Measurements from ENCODE around the gene VMAC.
"Not testable (repeated sequence)": the region's sequence is repeated elsewhere in the genome, so short reads cannot be mapped to it uniquely, and the experiment has no call there.

VMAC gene

DNA sequence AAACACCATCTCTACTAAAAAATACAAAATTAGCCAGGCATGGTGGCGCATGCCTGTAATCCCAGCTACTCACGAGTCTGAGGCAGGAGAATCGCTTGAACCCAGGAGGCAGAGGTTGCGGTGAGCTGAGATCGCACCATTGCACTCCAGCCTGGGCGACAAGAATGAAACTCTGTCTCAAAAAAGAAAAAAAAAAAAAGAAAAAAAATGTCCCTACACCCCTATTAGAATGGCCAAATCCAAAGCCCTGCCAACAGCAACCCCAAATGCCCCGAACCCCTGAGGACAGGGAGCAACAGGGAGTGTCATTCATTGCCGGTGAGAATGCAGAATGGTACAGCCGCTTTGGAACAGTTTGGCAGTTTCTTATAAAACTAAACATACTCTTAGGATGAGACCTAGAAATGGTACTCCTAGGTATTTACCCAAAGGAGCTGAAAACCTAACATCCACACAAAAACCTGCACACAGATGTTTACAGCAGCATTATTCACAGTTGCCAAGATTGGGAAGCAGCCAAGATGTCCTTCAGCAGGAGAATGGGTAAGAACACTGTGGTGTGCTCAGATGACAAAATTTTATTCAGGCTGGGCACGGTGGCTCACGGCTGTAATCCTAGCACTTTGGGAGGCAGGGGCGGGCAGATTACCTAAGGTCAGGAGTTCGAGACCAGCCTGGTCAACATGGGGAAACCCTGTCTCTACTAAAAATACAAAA is 21.4 kb upstream of the VMAC start:
- DNase-seq (ENCODE audit: low read depth in 2 of 2): not testable (repeated sequence)

DNA sequence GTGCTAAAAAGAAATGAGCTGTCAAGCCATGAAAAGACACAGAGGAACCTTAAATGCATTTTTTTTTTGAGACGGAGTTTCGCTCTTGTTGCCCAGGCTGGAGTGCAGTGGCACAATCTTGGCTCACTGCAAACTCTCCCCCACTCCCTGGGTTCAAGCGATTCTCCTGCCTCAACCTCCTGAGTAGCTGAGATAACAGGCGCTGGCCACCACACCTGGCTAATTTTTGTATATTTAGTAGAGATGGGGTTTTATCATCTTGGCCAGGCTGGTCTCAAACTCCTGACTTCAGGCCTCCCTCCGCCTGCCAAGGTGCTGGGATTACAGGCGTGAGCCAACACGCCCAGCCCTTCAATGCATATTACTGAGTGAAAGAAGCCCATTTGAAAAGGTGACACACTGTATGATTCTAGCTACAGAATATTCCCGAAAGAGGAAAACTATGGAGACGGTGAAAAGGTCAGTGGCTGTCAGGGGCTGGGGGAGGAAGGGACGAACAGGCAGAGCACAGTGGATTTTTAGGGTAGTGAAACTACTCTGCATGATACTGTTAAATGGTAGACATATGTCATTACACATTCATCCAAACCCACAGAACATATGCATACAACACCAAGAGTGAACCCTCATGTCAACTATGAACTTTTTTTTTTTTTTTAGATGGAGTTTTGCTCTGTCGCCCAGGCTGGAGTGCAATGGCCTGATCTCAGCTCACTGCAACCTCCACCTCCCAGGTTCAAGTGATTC is 20.4 kb upstream of the VMAC start:
- DNase-seq (ENCODE audit: low read depth in 2 of 2): not testable (repeated sequence)

DNA sequence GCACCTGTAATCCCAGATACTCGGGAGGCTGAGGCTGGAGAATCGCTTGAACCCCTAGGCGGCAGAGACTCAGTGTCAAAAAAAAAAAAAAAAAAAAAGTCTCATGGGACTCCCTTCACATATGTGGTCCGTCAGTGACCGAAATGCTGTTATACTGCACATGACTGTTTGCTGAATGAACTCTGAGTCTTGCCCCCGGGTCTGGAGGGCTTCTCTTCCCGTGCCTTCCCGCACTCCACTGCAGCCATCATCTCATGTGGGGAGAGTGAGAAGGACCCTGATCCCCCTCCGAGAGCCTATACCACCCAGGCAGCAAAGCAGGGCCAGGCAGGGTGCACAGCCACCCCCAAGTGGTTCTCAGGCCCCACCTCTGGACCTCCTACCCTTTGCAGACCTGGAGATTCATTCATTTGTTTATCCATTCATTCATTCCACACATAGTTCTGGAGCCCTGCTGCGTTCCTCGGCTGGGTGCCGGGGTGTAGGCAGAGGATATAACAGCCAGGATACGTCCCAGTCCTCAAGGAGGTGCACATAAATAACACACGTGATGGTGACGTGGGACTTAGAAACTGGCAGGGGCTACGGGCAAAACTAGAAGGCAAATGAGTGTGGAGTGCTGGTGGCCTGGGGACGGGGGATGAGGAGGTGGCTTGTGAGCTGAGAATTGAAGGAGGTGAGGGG is 15.2 kb upstream of the VMAC start:
- no peak for DNase-seq (ENCODE audit: low read depth in 2 of 2)

DNA sequence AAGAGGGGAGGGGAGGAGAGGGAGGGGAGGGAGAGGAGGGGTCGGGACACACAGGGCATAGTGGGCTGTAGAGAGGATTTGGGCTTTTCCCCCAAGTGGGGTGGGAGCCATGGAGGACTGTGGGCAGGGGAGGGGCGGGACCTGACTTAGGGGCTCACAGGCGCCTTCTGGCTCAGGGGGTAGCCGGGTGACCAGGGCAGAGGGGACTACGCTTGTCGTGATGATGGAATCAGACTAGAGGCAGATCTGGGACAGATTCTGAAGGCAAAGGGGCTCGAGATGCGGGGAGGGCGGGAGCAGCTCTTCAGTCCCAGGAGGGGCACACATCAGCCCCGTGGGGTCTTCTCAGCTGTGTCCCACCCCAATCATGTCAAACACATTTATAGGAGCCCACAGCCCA is 14.6 kb upstream of the VMAC start:
- no peak for DNase-seq (ENCODE audit: low read depth in 2 of 2)

DNA sequence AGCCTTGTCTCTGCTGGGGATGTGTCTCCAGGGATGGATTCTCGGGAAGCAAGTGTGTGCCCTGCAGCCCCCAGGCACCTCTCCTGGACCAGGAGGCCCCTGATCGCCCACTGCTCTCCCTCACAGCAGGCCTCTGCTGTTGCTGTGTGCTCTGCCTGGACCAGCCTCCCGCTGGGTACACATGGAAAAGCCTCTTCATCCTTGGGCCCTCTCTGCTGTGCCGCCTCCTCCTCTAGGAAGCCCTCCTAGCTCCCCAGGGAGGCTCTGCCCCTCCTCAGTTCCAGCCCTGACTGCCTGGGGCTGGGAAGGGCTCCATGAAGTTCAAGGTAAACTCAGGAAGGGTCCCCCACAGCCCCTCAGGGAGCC is 13.1 kb upstream of the VMAC start:
- no peak for DNase-seq (ENCODE audit: low read depth in 2 of 2)

DNA sequence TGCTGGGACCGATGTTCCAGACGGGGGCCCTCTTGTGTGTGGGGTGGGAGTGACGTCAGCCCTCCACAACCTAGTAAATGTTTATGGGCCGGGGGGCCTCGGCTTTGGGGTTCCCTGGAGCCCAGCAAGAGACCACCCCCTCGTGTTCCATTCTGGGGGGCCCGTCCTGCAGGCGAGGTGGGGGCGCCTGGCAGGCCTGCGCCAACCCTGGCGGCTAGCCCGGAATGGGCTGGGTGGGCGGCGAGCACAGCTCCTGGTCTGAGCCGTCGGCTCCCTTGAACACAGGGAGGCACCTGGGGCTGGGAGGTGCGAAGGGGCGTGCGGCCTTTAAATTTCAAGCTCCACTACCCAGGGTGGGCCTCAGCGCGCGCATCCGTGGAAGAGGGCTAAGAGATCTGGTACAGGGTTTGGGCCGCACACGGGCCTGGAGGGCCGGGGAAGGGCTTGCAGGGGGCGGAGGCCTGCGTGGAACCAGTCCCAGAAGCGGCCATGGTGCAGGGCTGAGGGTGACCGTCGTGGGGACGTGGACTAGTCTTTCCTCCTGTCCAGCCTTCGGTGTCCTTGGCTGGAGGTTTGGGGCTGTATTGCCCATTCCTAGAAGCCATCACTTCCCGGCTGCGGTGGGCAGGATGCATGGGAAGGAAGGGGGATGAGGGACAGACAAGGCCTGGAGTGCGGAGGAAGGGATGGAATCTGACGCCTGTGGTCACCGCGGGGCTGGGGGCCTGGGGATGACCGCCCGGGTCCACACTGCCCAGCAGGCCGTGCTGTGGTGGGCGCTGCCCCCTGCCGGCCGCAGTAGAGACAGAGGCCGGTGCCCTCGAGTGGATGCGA is 12.5 kb upstream of the VMAC start:
- no peak for DNase-seq (ENCODE audit: low read depth in 2 of 2)

DNA sequence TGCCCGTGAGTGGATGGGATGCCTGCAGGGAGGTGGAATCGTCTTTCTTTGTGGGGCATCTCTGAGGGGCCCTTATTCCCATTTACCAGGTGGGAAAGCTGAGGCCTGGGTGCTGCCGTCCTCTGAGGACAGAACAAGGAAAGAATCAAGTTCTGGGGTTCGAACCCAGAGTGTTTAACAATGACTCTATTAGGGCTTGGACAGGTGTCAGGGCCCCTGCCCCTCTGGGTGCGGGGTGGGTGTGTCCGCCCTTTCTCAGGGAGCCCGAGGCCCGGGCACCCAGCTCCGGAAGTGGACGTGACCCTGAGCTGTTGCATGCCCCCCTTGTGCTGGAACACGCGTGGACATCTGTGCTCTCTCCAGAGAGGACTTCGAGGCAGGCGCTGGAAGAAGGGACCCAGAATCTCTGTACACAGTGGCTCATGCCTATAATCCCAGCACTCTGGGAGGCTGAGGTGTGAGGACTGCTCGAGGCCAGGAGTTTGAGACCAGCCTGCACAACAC is 11.8 kb upstream of the VMAC start:
- DNase-seq (ENCODE audit: low read depth in 2 of 2): no peak

DNA sequence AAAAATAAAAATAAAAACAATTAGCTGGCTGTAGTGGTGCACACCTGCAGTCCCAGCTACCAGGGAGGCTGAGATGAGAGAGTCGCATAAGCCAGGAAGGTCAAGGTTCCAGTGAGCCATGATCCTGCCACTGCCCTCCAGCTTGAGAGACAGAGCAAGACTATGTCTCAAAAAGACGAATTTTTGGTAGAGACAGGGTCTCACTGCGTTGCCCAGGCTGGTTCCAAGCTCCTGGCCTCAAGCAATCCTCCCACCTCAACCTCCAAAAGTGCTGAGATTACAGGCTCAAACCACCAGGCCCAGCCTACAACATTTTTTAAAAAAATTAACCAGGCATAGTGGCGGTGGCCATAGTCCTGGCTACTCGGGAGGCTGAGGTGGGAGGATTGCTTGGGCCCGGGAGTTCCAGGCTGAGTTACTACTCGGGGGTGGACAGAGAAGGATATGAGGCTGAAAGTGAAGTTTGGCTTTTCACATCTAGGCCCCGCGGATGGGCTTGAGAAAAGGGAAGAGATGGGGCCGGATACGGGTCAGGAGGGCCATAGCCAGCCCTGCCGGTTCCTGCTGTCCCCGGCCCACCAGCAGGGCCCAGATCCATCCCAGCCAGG is 11.3 kb upstream of the VMAC start:
- DNase-seq (ENCODE audit: low read depth in 2 of 2): no peak

DNA sequence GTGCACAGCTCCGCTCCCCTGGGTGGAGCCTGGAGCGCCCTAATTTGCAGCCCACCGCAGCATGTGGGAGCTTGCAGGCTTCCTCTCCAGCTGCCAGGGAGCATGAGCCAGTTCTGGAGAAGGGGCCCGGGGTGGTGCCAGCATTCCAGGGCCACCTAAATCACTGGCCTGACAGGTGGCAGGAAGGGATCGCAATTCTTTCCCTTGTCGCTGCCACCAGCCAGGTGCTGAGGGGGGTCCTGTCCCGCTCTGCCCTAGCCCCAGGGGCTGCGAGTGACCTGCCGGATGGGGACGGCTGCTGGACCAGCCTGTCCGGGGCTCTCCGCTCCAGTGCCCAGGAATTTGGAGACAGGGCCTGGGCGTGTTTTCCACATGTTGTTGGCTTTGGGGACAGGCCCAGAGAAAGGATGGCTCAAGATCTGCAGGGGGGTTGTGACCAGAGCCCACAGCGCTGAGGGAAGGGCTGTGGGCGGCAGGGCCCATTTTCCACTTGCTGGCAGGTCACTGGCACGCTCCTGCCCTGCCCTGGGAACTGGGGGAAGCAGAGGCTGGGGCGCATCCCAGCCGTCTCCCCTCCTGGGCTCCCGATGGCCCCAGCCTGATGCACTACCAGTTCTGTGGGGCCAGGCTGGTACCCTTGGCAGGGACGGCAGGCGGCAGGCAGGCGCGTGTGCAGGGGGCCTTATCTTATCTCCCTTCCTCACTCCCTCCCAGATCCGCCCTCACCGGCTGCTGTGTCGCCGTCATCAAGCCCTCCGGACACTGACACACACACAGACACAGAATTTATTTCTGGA is 10.6 kb upstream of the VMAC start:
- no peak for DNase-seq (ENCODE audit: low read depth in 2 of 2)

DNA sequence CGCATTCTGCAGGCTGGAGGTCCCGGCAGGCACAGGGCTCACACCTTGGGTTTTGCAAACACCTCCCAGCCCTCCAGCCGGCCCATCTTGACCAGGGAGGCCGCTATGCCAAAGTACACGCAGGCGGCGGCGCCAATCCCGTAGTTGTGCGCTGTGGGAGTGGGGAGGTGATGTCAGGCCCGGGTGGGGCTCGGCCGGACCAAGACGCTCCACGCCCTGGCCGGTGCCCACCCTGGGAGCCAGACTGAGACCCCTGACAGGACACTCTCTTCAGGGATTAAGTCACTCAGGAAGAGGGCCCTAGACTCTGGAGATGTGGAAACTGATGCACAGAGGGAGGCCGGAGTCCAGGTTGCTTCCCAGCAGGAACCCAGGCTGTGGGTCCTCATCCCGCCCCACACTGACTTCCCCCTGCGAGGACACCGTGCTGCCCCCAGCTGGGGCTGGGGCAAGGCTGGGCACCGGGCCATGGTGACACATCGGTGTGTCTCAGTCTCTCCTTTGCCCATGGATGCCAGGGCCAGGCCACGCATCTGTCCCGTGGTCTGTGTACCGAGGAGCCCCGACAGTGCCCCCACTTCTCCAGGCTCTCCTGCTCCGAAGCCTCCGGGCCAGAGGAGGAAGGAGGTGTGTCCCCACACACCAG is 9.8 kb upstream of the VMAC start:
- DNase-seq (ENCODE audit: low read depth in 2 of 2): no peak

DNA sequence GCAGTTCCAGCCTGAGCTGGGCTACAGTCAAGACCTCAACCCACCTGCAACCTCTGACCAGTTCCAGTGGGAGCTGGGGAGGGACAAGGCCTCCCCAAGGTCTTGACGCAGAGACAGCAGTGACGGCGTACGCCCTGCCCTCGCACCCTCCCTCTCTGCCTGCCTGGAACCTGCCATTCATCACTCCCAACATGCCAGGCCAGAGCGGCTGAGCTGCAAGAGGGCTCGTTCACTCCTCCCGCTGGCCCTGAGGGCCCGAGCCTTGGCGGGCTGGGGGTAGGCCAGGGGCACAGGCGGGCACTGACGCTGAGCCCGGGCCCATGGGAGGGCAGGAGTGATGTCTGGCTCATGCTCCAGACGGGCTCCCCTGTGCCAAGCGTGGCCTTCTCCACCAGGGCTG is 9.3 kb upstream of the VMAC start:
- no peak for DNase-seq (ENCODE audit: low read depth in 2 of 2)

DNA sequence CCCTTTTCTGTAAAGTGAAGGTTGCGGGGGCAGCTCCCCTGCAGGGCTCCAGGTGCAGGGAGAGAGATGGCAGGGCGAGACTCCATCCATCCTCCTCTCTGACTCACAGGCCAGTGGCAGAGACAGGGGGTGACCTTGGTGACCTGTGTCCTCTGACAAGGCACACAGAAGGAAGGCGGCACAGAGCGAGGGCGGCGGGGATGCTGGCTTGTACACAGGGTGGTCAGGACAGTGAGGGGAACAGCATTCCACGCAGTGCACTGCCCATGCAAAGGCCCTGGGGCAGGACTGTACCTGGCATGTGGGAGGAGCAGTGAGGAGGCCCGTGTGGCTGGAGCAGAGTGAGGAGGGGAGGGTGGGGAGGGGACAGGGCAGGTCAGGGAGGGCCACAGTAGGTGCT is 8.8 kb upstream of the VMAC start:
- DNase-seq (ENCODE audit: low read depth in 2 of 2): no peak

DNA sequence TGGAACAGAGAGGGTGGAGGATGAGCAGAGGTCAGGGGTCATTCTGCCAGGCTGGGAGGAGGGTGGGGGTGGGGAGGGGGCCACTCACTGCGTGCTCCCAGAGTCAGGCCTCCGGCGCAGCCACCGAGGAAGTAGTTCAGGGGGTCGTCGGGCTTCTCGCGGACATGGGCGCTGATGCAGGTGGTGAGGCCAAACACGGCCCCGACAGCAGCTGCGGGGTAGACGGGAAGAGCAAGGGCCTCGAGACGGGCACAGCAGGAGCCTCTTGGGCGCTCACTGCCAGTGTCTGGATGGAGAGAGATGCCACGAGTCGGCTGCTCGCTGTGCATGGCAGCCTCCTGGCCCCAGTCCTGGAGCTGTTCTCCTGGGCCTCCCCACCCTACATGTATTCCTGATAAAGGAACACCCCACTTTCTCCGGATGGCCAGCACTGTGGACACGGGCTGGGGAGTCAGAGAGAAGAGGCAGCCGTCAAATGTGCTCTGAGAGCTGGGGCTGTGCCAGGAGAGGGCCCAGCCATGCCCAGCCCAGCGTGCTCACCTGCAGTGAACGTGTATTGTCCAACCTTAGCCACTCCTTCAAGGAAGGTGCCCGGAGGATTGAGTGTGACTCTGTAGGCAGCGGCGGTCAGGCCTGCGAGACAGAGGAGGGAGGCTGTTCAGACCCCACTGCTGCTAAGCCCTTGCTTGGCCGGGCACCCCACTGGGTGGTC is 8.2 kb upstream of the VMAC start:
- no peak for DNase-seq (ENCODE audit: low read depth in 2 of 2)

DNA sequence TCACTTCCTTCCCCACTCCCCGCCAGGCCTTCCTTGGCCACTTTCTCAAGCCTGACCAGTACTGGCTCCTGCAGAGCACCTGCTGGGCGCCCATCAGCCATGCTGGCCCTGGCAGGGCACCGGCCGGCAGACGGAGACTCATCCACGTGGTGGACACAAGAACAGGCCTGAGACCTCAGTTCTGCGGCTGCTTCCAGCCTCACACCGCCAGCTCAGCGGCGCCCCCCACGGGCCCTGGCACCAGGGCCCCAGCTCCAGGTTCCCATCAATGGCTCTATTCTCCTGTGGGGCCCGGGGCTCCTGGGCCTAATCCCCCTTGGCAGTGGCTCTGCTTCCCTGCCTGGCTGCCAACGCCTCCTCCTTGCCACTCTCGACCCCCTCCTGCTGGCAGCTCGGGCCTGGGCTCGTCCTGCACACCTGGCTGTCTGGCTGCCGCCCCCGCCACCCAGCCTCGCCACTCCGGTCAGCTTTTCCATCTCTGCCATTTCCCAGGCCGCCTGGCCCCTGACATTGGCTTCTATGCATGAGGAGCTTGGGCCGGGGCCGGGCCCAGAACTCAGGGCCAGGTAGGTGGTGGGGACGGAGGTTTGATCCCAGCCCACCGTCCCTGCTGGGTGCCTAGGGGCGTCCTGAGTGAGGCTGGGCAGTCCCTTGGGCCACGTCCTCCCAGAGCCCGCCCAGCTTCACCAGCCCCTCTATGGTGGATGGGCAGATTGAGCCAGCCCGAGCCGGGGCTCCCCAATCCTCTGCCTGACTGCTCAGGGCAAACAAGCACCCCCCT is 7.3 kb upstream of the VMAC start:
- no peak for DNase-seq (ENCODE audit: low read depth in 2 of 2)

DNA sequence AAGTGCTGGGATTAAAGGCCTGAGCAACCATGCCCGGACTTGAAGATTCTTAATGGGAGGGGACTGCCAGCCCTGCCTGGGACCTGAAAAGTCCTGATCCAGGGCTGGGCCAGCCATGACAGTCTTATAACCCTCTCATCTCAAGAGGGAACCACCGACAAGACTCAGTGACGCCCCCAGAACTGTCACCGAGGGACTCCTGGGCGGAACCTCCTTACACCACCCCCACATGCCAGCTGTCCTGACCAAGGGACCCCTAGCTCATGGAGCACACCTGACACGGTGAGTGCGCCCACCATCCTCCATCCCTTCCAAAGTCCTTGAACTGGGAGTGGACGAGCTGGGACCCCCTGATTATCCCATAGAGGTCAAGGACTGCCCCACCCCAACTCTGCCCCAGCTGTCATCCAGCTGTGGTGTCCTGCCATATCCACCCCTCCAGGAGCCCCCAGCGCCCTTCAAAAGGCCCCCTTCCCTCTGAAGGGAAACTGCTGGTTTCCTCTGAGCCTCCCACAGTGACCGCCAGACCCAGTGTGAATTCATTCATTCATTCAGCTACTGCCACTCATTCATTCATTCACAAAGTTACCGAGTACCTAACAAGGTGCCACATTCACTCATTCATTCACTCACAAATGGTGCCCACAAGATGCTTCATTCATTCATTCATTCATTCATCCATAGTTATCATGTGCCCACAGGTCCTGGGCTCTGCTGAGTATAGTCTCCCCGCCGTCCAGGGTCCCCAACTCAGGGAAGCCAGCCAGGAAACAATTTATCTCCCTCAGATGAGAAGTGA is 4.7 kb upstream of the VMAC start:
- DNase-seq (ENCODE audit: low read depth in 2 of 2): no peak

DNA sequence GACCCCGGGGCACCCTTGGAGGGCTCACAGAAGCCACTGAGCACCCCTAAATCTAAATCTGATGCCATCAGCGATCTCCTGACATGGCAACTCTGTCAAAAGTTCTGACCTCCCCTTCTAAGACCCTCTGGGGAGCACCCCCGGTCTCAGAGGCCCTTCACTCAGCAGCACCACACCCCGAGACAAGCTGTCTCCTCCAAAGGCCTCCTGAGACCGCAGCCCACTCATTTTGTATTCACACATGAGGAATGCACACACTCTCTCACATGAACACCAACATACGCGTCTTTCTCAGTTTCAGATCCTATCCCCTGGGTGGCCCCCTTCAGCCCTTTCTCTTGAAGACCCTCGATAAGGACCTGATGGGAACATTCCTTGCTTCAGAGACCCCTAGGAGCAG is 3.7 kb upstream of the VMAC start:
- no peak for DNase-seq (ENCODE audit: low read depth in 2 of 2)

DNA sequence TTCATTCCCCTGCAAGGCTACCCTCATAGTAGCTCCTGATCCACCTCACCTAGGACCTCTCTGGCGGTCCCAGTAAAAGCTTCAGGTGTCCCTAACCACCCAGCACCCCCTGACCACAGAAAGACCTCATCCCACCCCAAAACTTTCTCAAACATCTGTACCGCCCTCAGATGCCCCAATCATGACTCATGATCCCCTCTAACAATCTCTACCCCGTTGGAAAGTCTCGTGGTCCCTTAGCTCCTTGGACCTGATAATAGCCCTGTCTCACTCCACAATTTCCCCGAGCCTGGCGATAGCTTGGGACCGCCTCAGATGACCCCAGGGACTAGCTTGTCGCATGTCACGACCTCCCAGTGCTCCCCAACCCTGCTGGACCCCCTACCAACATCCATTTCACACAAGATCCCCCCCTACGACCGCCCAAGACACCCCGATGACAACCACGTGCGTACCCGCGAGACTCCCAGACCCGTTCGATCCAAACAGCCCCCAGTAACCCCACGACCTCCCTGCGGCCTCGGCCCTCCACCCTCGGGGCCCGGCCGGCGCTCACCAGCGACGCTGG is 1.5 kb upstream of the VMAC start:
- no peak for DNase-seq (ENCODE audit: low read depth in 2 of 2)
